ENCODE data around the gene REG4. TPM values are rescaled to one million over a fixed set of nuclear protein-coding genes. Genes with fewer than 3 reads are reported as not detected.
A peak's percentile ranks its signal among the peaks of the same experiment; 100 is the strongest.

Gene REG4
- total and polyA plus RNA-seq, 4 donors: 0.08 to 0.19 (median 0.15) TPM; not detected in 1

DNA sequence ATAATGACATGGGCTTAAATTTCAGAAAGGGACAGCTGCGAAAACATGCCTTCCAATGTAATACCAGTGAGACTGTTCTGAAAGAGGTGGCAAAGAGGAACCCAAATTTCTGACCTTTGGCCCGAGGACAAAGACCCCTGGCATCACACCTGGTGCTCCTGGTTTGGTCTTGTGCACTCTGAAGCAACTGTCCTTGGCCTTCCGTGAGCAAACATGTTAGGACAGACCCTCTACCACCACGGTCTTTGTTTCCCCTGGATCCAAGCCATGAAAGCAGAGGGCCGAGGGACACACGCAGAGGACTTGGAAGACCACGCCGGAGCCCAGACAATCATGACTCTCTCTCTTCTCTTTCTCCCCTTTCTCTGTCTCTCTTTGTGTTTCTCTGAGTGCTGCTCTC lies 6.0 kb downstream of the REG4 start:
- Histone ChIP-seq H3K27me3 (ENCODE audit: control insufficient read depth in 4 of 4, insufficient read depth in 4 of 4, low read length in 3 of 4) (no peaks in the 10 kb centered on the region), H3K27ac (ENCODE audit: low read depth in 1 of 2, low read length in 2 of 2) (peak overlapping the region; percentile 52 to 62), H3K36me3 (ENCODE audit: control insufficient read depth in 4 of 4, insufficient read depth in 3 of 4, low read depth in 1 of 4, low read length in 3 of 4) (no peaks in the 10 kb centered on the region), H3K9me3 (ENCODE audit: control insufficient read depth in 4 of 4, low read length in 3 of 4) (no peaks in the 10 kb centered on the region), H3K9ac (ENCODE audit: low read depth in 1 of 2, low read length in 2 of 2) (peak overlapping the region in 1 of 2 donors; percentile 48), H3K4me3 (ENCODE audit: low read depth in 1 of 3, low read length in 3 of 3) (no peak overlapping the region), H3K4me1 (ENCODE audit: control insufficient read depth in 4 of 4, insufficient read depth in 4 of 4, low read length in 3 of 4) (peaks cover 0 to 32% (median 21%) of the 10 kb centered on the region in 4 donors)
- peak; percentile 43 for DNase-seq (ENCODE audit: low spot score)
- peak; percentile 85 for TF ChIP-seq RXRA (IDR thresholded peaks at IDR 0.05)
- TF ChIP-seq, protein P1, sequence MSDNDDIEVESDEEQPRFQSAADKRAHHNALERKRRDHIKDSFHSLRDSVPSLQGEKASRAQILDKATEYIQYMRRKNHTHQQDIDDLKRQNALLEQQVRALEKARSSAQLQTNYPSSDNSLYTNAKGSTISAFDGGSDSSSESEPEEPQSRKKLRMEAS (IDR thresholded peaks at IDR 0.05): no peak
- TF ChIP-seq HNF4A (conservative IDR thresholded peaks at IDR 0.05): peak; percentile 96 to 97
- TF ChIP-seq, protein P2, sequence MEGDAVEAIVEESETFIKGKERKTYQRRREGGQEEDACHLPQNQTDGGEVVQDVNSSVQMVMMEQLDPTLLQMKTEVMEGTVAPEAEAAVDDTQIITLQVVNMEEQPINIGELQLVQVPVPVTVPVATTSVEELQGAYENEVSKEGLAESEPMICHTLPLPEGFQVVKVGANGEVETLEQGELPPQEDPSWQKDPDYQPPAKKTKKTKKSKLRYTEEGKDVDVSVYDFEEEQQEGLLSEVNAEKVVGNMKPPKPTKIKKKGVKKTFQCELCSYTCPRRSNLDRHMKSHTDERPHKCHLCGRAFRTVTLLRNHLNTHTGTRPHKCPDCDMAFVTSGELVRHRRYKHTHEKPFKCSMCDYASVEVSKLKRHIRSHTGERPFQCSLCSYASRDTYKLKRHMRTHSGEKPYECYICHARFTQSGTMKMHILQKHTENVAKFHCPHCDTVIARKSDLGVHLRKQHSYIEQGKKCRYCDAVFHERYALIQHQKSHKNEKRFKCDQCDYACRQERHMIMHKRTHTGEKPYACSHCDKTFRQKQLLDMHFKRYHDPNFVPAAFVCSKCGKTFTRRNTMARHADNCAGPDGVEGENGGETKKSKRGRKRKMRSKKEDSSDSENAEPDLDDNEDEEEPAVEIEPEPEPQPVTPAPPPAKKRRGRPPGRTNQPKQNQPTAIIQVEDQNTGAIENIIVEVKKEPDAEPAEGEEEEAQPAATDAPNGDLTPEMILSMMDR (IDR thresholded peaks at IDR 0.05; ENCODE audit: low read depth, low read length, missing input control): no peak
- peak in 1 of 2 donors; percentile 21 for TF ChIP-seq RAD21 (IDR thresholded peaks at IDR 0.05)
- TF ChIP-seq, protein P3, sequence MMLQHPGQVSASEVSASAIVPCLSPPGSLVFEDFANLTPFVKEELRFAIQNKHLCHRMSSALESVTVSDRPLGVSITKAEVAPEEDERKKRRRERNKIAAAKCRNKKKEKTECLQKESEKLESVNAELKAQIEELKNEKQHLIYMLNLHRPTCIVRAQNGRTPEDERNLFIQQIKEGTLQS (IDR thresholded peaks at IDR 0.05): no peak
- peak; percentile 9 for TF ChIP-seq FOXA1 (IDR thresholded peaks at IDR 0.05)
- no peak for TF ChIP-seq TAF1 (conservative IDR thresholded peaks at IDR 0.05)
- TF ChIP-seq, protein P4, sequence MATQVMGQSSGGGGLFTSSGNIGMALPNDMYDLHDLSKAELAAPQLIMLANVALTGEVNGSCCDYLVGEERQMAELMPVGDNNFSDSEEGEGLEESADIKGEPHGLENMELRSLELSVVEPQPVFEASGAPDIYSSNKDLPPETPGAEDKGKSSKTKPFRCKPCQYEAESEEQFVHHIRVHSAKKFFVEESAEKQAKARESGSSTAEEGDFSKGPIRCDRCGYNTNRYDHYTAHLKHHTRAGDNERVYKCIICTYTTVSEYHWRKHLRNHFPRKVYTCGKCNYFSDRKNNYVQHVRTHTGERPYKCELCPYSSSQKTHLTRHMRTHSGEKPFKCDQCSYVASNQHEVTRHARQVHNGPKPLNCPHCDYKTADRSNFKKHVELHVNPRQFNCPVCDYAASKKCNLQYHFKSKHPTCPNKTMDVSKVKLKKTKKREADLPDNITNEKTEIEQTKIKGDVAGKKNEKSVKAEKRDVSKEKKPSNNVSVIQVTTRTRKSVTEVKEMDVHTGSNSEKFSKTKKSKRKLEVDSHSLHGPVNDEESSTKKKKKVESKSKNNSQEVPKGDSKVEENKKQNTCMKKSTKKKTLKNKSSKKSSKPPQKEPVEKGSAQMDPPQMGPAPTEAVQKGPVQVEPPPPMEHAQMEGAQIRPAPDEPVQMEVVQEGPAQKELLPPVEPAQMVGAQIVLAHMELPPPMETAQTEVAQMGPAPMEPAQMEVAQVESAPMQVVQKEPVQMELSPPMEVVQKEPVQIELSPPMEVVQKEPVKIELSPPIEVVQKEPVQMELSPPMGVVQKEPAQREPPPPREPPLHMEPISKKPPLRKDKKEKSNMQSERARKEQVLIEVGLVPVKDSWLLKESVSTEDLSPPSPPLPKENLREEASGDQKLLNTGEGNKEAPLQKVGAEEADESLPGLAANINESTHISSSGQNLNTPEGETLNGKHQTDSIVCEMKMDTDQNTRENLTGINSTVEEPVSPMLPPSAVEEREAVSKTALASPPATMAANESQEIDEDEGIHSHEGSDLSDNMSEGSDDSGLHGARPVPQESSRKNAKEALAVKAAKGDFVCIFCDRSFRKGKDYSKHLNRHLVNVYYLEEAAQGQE (IDR thresholded peaks at IDR 0.05): no peak
- peak; percentile 37 for TF ChIP-seq YY1 (IDR thresholded peaks at IDR 0.05)
- no peak for TF ChIP-seq EGR1 (IDR thresholded peaks at IDR 0.05; ENCODE audit: low read depth in 2 of 2)
- TF ChIP-seq NR2F2 (IDR thresholded peaks at IDR 0.05): peak; percentile 67
- TF ChIP-seq JUND (IDR thresholded peaks at IDR 0.05): no peak
- TF ChIP-seq FOXA2 (IDR thresholded peaks at IDR 0.05): peak; percentile 47
- TF ChIP-seq SP1 (IDR thresholded peaks at IDR 0.05): peak; percentile 84
- TF ChIP-seq HNF4G (IDR thresholded peaks at IDR 0.05): peak; percentile 68
- WGBS: 40% methylated on average over 8 of the region's 8 CpGs

DNA sequence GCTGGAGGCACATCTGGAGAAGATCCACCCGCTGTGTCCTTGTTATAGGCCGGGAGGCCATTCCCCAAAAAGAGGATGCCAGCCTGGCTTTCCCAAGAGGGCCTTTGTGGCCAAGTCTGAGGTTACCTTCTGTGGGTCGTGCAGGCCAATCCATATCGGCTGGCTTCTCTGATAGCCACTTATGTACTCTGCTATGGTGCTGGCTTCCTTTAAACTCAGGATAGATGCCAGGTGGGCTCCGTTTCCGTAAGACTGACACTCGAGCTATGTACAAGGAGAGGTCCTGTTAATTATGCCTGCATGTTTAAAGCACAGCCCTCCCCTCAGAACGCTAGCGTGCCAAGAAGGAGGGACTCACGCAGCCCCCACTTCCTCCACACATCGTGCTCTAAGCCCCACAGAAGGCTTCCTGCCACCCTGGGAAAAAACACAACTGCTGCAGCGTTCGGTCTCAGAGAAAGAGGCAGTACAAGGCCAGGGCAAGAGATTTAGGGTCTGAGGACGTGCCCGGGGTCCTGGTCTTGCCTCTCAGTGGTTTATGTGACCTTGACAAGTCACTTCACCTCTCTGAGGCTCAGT lies 11.6 kb downstream of the REG4 start:
- H3K9ac ChIP-seq (ENCODE audit: low read depth in 1 of 2, low read length in 2 of 2): no peak overlapping the region
- no peaks in the 10 kb centered on the region for H3K9me3 ChIP-seq (ENCODE audit: control insufficient read depth in 4 of 4, low read length in 3 of 4)
- H3K4me1 ChIP-seq (ENCODE audit: control insufficient read depth in 4 of 4, insufficient read depth in 4 of 4, low read length in 3 of 4): peaks cover 0 to 4% (median under 1%) of the 10 kb centered on the region in 4 donors
- no peaks in the 10 kb centered on the region for H3K27me3 ChIP-seq (ENCODE audit: control insufficient read depth in 4 of 4, insufficient read depth in 4 of 4, low read length in 3 of 4)
- DNase-seq (ENCODE audit: low spot score): no peak
- H3K4me3 ChIP-seq (ENCODE audit: low read depth in 1 of 3, low read length in 3 of 3): no peak overlapping the region
- H3K27ac ChIP-seq (ENCODE audit: low read depth in 1 of 2, low read length in 2 of 2): no peak overlapping the region
- H3K36me3 ChIP-seq (ENCODE audit: control insufficient read depth in 4 of 4, insufficient read depth in 3 of 4, low read depth in 1 of 4, low read length in 3 of 4): no peaks in the 10 kb centered on the region
- 87% methylated on average over 15 of the region's 15 CpGs for WGBS
- no peak for TF ChIP-seq NR2F2 (IDR thresholded peaks at IDR 0.05)
- TF ChIP-seq, protein P2 (IDR thresholded peaks at IDR 0.05; ENCODE audit: low read depth, low read length, missing input control): no peak
- TF ChIP-seq, protein P3 (IDR thresholded peaks at IDR 0.05): no peak
- TF ChIP-seq, protein P5, sequence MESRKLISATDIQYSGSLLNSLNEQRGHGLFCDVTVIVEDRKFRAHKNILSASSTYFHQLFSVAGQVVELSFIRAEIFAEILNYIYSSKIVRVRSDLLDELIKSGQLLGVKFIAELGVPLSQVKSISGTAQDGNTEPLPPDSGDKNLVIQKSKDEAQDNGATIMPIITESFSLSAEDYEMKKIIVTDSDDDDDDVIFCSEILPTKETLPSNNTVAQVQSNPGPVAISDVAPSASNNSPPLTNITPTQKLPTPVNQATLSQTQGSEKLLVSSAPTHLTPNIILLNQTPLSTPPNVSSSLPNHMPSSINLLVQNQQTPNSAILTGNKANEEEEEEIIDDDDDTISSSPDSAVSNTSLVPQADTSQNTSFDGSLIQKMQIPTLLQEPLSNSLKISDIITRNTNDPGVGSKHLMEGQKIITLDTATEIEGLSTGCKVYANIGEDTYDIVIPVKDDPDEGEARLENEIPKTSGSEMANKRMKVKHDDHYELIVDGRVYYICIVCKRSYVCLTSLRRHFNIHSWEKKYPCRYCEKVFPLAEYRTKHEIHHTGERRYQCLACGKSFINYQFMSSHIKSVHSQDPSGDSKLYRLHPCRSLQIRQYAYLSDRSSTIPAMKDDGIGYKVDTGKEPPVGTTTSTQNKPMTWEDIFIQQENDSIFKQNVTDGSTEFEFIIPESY (IDR thresholded peaks at IDR 0.05): no peak
- no peak for TF ChIP-seq SP1 (IDR thresholded peaks at IDR 0.05)
- TF ChIP-seq HNF4G (IDR thresholded peaks at IDR 0.05): no peak
- no peak for TF ChIP-seq JUND (IDR thresholded peaks at IDR 0.05)
- TF ChIP-seq, protein P1 (IDR thresholded peaks at IDR 0.05): no peak

All from liver (tissue), 9 donors.